Calu3 (cell line): ENCODE data around the gene TBX2. TPM values are rescaled to one million over a fixed set of nuclear protein-coding genes. Genes with fewer than 3 reads are reported as not detected.

ENCODE experiments used
- BruUV-seq: library from RNA; stranded (reverse); fragments of 400-500 nt; replicated peaks from 2 replicates; lab custom pipeline; 2021; lab: Mats Ljungman, UMichigan
- CTCF ChIA-PET: fragments of 300-600 bp; sonication (Branson Sonifier 250); formaldehyde crosslinking; loops from one replicate; lab custom pipeline; 2022; ENCODE audit warnings: antibody characterized with exemption; lab: Charles Lee
- DNase-seq: peaks from one replicate; pipeline ENCODE4 v3.0.0; 2022
- H3K27ac Mint-ChIP-seq: one replicate; pipeline ENCODE4 v1.8.0; 2022; ENCODE audit warnings: mixed read lengths; ENCODE audit not compliant: unreplicated experiment
- H3K27me3 Mint-ChIP-seq: one replicate; pipeline ENCODE4 v1.8.0; 2022; ENCODE audit warnings: mixed read lengths; ENCODE audit not compliant: unreplicated experiment
- H3K36me3 Mint-ChIP-seq: one replicate; pipeline ENCODE4 v1.8.0; 2022; ENCODE audit warnings: mild to moderate bottlenecking, moderate library complexity, mixed read lengths; ENCODE audit not compliant: insufficient read depth, unreplicated experiment
- H3K4me1 Mint-ChIP-seq: one replicate; pipeline ENCODE4 v1.8.0; 2022; ENCODE audit warnings: mild to moderate bottlenecking, low read depth, mixed read lengths; ENCODE audit not compliant: unreplicated experiment
- H3K4me3 Mint-ChIP-seq: one replicate; pipeline ENCODE4 v1.8.0; 2022; ENCODE audit warnings: mild to moderate bottlenecking, low read depth, moderate library complexity, mixed read lengths; ENCODE audit not compliant: unreplicated experiment
- H3K9me3 Mint-ChIP-seq: one replicate; pipeline ENCODE4 v1.8.0; 2022; ENCODE audit warnings: low read depth, mixed read lengths; ENCODE audit not compliant: unreplicated experiment
- CTCF ChIP-seq: fragments of 200-600 bp; IDR thresholded peaks from one replicate; pipeline ENCODE4 v1.8.0; 2022; ENCODE audit warnings: antibody characterized with exemption; ENCODE audit not compliant: unreplicated experiment
- intact Hi-C: fragments of 100-400 bp; cut with micrococcal nuclease; formaldehyde crosslinking; loops from one replicate; pipeline ENCODE4 v1.10.0; 2022; ENCODE audit not compliant: unreplicated experiment
- total RNA-seq: library from RNA; stranded (reverse); gene quantifications from 2 replicates; pipeline ENCODE4 v1.2.3, GENCODE V29; 2022

The TBX2 gene
- total RNA-seq, 1 experiment from 2014 or later, result 0.14 TPM

- Mint-ChIP-seq H3K4me3 (no peak overlapping the region), H3K36me3 (peaks cover 6% of the 10 kb centered on the region), H3K27ac (no peak overlapping the region), H3K27me3 (peaks cover 35% of the 10 kb centered on the region), H3K9me3 (no peaks in the 10 kb centered on the region), H3K4me1 (no peaks in the 10 kb centered on the region)
- BruUV-seq, result no TSS peak
- no peak for DNase-seq
- CTCF ChIA-PET, result no interaction called here
- no peak for TF ChIP-seq CTCF
- intact Hi-C loops, result loop anchor here (10.0 kb wide), 1 partner anchor 671 kb away; no protein-coding TSS in a partner anchor
These were observed 3.6 kb upstream of the TBX2 start for GRCh38 chr17:61395983-61396585.

DNA sequence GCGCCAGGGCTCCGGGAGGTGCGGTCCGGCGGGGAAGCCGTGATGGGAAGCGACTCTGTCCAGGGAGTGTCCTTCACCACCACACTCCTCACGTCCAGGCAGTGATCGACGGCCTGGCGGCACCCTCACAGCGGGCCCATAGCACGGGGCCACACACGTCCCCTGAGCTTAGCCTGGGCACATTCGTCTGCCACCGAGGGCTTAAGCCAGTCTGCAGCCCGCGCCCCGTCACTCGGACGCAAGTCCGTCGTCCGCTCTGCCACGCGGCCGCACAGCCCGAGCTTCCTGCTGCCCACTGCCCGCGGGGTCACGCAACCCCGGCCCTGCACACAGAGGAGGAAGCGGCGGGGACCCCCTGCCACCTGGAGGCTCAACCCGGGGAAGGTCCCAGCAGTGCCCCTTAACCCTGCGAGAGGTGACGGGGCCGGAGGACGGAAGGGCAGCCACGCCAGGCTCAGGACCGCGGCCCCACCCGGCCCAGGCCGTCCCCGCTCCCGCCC, 3.0 kb upstream of the TBX2 start:
- Mint-ChIP-seq H3K27me3 (peaks cover 40% of the 10 kb centered on the region), H3K4me1 (no peaks in the 10 kb centered on the region), H3K4me3 (no peak overlapping the region), H3K27ac (no peak overlapping the region), H3K9me3 (no peaks in the 10 kb centered on the region), H3K36me3 (peaks cover 6% of the 10 kb centered on the region)
- DNase-seq, result no peak
- intact Hi-C loops, result loop anchor here (10.0 kb wide), 1 partner anchor 672 kb away; no protein-coding TSS in a partner anchor
- no peak for TF ChIP-seq CTCF
- no TSS peak for BruUV-seq
- CTCF ChIA-PET, result no interaction called here

GRCh38 chr17:61397086-61397842, 2.4 kb upstream of the TBX2 start:
- CTCF ChIA-PET, result no interaction called here
- Mint-ChIP-seq H3K27ac (no peak overlapping the region), H3K4me3 (no peak overlapping the region), H3K27me3 (peaks cover 47% of the 10 kb centered on the region), H3K4me1 (no peaks in the 10 kb centered on the region), H3K9me3 (no peaks in the 10 kb centered on the region), H3K36me3 (peaks cover 6% of the 10 kb centered on the region)
- TF ChIP-seq CTCF, result no peak
- BruUV-seq, result no TSS peak
- no peak for DNase-seq
- intact Hi-C loops, result loop anchor here (10.0 kb wide), 1 partner anchor 672 kb away; no protein-coding TSS in a partner anchor

DNA sequence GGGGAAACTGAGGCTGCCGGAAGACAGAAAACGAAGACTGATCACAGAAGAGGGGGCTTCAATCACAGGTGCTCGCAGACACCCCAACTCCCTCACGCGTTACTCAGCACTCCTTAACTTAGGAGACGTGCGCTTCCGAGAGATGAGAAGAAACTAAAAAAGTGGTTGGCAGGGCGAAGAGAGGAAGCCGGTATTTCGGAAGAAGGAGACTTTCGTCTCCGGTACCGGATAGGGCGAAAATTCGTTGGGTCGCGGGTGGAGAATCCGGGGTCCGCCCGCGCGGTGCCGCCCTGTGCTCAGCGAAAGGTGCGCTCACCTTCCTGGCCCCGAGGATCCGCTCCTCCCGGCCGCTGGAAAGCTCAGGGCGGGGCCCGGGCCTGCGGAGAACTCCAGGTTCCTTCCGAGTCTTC, 917 bp upstream of the TBX2 start:
- no peak for DNase-seq
- Mint-ChIP-seq H3K36me3 (peaks cover 11% of the 10 kb centered on the region), H3K4me3 (peak overlapping the region; percentile 66), H3K27ac (no peak overlapping the region), H3K27me3 (peaks cover 58% of the 10 kb centered on the region), H3K4me1 (no peaks in the 10 kb centered on the region), H3K9me3 (no peaks in the 10 kb centered on the region)
- CTCF ChIA-PET, result no interaction called here
- TF ChIP-seq CTCF, result no peak
- intact Hi-C loops, result loop anchor here (10.0 kb wide), 1 partner anchor 674 kb away; no protein-coding TSS in a partner anchor
- BruUV-seq, result no TSS peak
